ENCODE measurements around the gene BZW2.

DNA sequence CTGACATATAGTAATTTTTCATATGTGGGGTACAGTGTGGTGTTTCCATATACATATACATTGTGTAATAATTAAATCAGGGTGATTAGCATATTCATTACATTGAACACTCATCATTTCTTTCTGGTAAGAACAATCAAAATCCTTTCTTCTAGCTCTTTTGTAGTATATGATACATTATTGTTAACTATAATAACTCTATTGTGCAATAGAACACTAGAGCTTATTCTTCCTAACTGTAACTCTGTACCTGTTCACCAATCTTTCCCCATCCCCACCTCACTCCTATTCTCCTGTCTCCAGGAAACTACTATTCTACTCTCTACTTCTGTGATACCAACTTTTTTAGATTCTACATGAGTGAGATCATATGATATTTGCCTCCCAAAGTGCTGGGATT is 9.4 kb downstream of the BZW2 start:
- TF ChIP-seq POLR2A (IDR thresholded peaks at IDR 0.05) = no peak
- TF ChIP-seq, protein P1, sequence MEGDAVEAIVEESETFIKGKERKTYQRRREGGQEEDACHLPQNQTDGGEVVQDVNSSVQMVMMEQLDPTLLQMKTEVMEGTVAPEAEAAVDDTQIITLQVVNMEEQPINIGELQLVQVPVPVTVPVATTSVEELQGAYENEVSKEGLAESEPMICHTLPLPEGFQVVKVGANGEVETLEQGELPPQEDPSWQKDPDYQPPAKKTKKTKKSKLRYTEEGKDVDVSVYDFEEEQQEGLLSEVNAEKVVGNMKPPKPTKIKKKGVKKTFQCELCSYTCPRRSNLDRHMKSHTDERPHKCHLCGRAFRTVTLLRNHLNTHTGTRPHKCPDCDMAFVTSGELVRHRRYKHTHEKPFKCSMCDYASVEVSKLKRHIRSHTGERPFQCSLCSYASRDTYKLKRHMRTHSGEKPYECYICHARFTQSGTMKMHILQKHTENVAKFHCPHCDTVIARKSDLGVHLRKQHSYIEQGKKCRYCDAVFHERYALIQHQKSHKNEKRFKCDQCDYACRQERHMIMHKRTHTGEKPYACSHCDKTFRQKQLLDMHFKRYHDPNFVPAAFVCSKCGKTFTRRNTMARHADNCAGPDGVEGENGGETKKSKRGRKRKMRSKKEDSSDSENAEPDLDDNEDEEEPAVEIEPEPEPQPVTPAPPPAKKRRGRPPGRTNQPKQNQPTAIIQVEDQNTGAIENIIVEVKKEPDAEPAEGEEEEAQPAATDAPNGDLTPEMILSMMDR (IDR thresholded peaks at IDR 0.05 in 4 of 5, conservative IDR thresholded peaks at IDR 0.05 in 1 of 5) = no peak
